Activated CD4-positive, alpha-beta memory T cell treated with anti-CD3 and anti-CD28 coated beads, Interleukin-2, amount 10 ng/mL, durations not matched to agents 7 days and 5 days (primary cell): ENCODE measurements around the gene CYP27C1. TPM values are rescaled to one million over a fixed set of nuclear protein-coding genes. Genes with fewer than 3 reads are reported as not detected.
"Not testable (repeated sequence)": the region's sequence is repeated elsewhere in the genome, so short reads cannot be mapped to it uniquely, and the experiment has no call there.

Source experiments
- CTCF ChIA-PET: fragments of 350-600 bp; sonication (Branson Sonifier 250); formaldehyde crosslinking; loops from one replicate; lab custom pipeline; 2021; ENCODE audit warnings: antibody characterized with exemption, inconsistent platforms; lab: Charles Lee
- POLR2A ChIA-PET: fragments of 350-600 bp; sonication (Branson Sonifier 250); formaldehyde crosslinking; loops from one replicate; lab custom pipeline; 2021; ENCODE audit warnings: antibody characterized with exemption; lab: Charles Lee
- DNase-seq: peaks from one replicate; pipeline ENCODE4 v3.0.0-alpha.2; 2020
- H3K27ac Mint-ChIP-seq: one replicate; pipeline ENCODE4 v1.8.0; 2021; ENCODE audit warnings: mild to moderate bottlenecking, mixed read lengths
- H3K27me3 Mint-ChIP-seq: one replicate; pipeline ENCODE4 v1.8.0; 2021; ENCODE audit warnings: mixed read lengths
- H3K36me3 Mint-ChIP-seq: one replicate; pipeline ENCODE4 v1.8.0; 2021; ENCODE audit warnings: low read depth, mixed read lengths
- H3K4me1 Mint-ChIP-seq: one replicate; pipeline ENCODE4 v1.8.0; 2021; ENCODE audit warnings: mixed read lengths
- H3K4me3 Mint-ChIP-seq: one replicate; pipeline ENCODE4 v1.8.0; 2021; ENCODE audit warnings: mild to moderate bottlenecking, mixed read lengths
- H3K9me3 Mint-ChIP-seq: one replicate; pipeline ENCODE4 v1.8.0; 2021; ENCODE audit warnings: mixed read lengths
- total RNA-seq, 2 experiments: library from RNA; stranded (reverse); gene quantifications; one replicate each; pipeline ENCODE4 v1.2.3, GENCODE V29; 2021

CYP27C1 gene, protein sequence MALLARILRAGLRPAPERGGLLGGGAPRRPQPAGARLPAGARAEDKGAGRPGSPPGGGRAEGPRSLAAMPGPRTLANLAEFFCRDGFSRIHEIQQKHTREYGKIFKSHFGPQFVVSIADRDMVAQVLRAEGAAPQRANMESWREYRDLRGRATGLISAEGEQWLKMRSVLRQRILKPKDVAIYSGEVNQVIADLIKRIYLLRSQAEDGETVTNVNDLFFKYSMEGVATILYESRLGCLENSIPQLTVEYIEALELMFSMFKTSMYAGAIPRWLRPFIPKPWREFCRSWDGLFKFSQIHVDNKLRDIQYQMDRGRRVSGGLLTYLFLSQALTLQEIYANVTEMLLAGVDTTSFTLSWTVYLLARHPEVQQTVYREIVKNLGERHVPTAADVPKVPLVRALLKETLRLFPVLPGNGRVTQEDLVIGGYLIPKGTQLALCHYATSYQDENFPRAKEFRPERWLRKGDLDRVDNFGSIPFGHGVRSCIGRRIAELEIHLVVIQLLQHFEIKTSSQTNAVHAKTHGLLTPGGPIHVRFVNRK
- total RNA-seq: not detected

DNA sequence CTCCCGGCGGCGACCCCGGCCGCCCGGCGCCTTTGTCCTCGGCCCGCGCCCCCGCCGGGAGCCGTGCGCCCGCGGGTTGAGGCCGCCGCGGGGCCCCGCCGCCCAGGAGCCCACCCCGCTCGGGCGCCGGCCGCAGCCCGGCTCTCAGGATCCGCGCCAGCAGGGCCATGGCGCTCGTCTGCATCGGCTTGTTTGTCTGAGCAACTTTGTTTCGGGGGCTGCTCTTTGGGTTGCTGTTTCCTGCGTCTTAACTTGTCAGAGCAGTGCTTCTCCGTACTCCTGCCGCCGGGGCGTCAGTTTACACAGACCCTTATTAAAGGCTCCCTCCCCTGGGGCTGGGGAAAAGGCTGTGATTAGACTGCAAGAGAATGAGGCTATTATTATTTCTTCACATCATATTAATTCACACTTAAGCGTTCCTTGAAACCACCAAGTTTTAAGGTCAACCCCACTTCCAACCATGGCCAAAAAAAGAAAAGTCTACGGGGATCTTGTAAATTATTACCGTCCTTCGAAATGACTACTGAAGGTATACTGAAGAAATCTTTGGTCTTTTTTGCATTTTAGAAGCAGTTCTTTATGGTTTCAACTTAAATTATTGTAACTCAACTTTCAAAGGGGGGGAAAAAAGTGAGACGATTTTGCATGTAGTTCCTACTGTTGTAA lies at the start of gene CYP27C1:
Gene CYP27C1, minus strand, starts transcription at position 198 of the 666 bp plus-strand sequence. Its CDS starts 29 bp downstream, at position 169.
- Mint-ChIP-seq H3K36me3 (peaks cover 4% of the 10 kb centered on the region), H3K4me1 (peaks cover 13% of the 10 kb centered on the region), H3K27ac (no peak within 1 kb of the TSS), H3K4me3 (peak within 1 kb of the TSS; percentile 61), H3K27me3 (peaks cover 64% of the 10 kb centered on the region), H3K9me3 (no peaks in the 10 kb centered on the region)
- no peak for DNase-seq
- POLR2A ChIA-PET: no interaction called here
- CTCF ChIA-PET: no interaction called here

DNA sequence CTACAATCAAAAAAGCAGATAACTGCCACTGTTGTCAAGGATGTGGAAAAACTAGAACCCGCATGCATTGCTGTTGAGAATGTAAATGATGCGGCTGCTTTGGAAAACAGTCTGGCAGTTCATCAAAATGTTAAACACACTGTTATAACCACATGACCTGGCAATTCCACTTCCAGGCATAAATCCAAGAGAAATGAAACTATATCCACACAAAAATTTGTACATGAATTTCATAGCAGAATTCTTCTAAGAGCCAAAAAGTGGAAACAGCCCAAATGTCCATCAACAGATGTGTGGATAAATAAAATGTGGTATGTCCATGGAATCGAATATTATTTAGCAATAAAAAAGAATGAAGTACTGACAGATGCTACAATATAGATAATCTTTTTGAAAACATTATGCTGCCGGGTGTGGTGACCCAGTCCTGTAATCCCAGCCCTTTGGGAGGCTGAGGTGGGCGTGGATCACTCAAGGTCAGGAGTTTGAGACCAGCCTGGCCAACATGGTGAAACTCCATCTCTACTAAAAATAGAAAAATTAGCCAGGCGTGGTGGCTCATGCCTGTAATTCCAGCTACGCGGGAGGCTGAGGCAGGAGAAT lies 41.8 kb upstream of the CYP27C1 start:
- POLR2A ChIA-PET: no interaction called here
- Mint-ChIP-seq H3K9me3 (no peaks in the 10 kb centered on the region), H3K27ac (no peak overlapping the region), H3K4me1 (no peaks in the 10 kb centered on the region), H3K27me3 (no peaks in the 10 kb centered on the region), H3K4me3 (no peak overlapping the region), H3K36me3 (peaks cover 61% of the 10 kb centered on the region)
- no peak for DNase-seq
- CTCF ChIA-PET: no interaction called here

DNA sequence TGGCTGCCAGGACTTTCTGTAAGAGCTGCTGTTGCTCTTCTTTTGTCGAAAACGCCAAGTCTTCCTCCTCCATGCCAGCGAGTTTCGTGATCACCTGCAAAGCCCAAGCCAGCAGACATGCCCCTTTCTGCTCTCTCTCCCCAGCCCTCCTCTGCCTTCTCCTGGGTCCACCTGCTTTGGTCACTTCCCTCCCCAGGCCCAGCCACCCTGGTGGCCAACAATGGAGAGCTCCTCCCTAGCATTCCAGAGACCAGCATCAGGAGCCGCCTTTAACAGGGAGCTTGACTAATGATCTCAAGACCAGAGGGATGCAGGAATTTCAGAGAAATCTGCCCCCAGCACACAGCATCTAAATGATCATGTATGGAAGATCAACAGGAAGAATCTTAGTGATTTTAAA lies 39.3 kb upstream of the CYP27C1 start:
- Mint-ChIP-seq H3K36me3 (peaks cover 66% of the 10 kb centered on the region), H3K4me3 (no peak overlapping the region), H3K4me1 (peaks cover 2% of the 10 kb centered on the region), H3K27me3 (no peaks in the 10 kb centered on the region), H3K9me3 (no peaks in the 10 kb centered on the region), H3K27ac (no peak overlapping the region)
- ChIA-PET POLR2A (no interaction called here), CTCF (interaction anchor here (0.6 kb wide), 1 partner anchor 306 kb away, joined by 3 read pairs; no protein-coding TSS in a partner anchor)
- DNase-seq: no peak

DNA sequence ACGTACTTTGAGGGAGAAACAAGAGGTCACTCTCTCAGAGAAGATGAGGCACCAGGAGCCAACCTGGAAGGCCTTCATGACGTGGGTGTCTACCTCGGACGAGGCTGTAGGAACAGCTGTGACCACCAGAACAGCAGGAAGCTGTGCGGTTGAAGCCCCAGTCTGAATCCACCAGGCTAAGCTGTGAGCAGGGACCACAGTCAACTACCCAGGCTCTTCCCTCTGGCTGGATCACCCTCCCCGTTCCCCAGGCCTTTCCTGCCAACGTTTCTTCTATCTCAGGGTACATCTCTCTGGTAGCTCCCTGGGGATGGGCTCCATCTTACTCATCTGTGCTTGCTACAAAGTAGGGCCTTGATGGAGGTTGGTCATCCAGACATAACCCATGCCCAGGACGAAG lies 36.8 kb upstream of the CYP27C1 start:
- Mint-ChIP-seq H3K9me3 (no peaks in the 10 kb centered on the region), H3K4me1 (peaks cover 3% of the 10 kb centered on the region), H3K27ac (peak overlapping the region; percentile 61), H3K36me3 (peaks cover 59% of the 10 kb centered on the region), H3K27me3 (no peaks in the 10 kb centered on the region), H3K4me3 (no peak overlapping the region)
- CTCF ChIA-PET: no interaction called here
- POLR2A ChIA-PET: no interaction called here
- DNase-seq: no peak

DNA sequence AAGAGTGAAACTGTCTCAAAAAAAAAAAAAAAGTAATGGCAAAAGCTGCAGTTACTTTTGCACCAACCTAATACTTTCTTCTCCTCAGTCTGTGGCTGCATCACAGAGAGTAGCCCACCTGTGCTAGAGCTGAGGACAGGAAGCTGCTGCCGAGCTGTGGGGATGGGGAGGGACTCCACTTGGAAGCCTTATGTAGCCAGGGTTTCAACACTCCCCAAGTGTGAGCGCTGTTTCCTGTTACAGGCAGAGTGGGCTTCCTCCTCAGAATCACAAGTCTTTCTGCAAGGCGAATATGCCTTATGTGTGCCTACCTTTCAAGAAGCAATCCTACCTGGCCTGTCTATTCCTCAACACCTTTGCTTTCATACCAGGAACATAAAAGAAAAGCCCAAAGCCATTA lies 36.3 kb upstream of the CYP27C1 start:
- no peak overlapping the region for H3K27ac Mint-ChIP-seq
- H3K4me1 Mint-ChIP-seq: peaks cover 3% of the 10 kb centered on the region
- H3K27me3 Mint-ChIP-seq: no peaks in the 10 kb centered on the region
- POLR2A ChIA-PET: no interaction called here
- DNase-seq: no peak
- no peak overlapping the region for H3K4me3 Mint-ChIP-seq
- H3K9me3 Mint-ChIP-seq: no peaks in the 10 kb centered on the region
- peaks cover 54% of the 10 kb centered on the region for H3K36me3 Mint-ChIP-seq
- CTCF ChIA-PET: no interaction called here

DNA sequence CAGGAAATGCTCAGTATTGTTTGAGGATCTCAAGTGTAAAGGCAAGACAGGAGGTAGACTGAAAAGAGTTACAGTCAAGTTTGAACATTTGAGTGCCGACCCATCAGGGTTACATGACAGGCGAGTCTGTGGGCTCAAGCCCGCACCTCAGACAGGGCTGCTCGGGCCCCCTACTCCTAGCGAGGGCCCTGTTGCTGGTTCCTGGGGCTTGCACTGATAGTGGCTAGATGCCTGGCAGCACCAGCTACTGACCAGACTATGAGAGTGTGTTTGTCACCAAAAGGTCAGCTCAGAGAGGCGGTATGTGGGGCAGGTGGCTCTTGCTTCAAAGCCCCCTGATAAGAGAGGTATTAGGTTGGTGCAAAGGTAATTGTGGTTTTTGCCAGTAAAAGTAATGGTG lies 35.6 kb upstream of the CYP27C1 start:
- Mint-ChIP-seq H3K27me3 (no peaks in the 10 kb centered on the region), H3K36me3 (peaks cover 49% of the 10 kb centered on the region), H3K9me3 (no peaks in the 10 kb centered on the region), H3K4me1 (peaks cover 3% of the 10 kb centered on the region), H3K4me3 (no peak overlapping the region), H3K27ac (no peak overlapping the region)
- ChIA-PET CTCF (no interaction called here), POLR2A (no interaction called here)
- no peak for DNase-seq

DNA sequence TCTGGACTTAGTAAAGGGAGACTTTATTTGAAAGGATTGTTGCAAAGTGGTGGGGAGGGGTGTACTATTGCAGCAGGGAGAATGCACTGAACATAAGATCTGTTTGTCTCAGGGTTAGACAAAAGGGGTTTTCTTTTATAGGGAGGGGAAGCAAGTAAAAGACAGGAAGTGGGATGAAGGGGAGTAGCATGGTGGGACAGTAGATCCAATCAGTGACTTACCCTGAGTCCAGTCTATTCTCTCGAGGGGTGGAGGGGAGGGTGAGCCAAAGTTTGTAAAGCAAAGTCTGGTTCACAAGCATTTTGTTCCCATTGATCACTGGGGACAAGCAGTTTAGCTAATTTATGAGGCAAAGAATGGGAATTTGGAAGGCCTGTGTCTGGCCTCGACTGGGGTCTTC lies 35.0 kb upstream of the CYP27C1 start:
- ChIA-PET CTCF (no interaction called here), POLR2A (no interaction called here)
- H3K27ac Mint-ChIP-seq: no peak overlapping the region
- H3K36me3 Mint-ChIP-seq: peaks cover 44% of the 10 kb centered on the region
- DNase-seq: no peak
- peaks cover 3% of the 10 kb centered on the region for H3K4me1 Mint-ChIP-seq
- H3K9me3 Mint-ChIP-seq: no peaks in the 10 kb centered on the region
- no peaks in the 10 kb centered on the region for H3K27me3 Mint-ChIP-seq
- H3K4me3 Mint-ChIP-seq: no peak overlapping the region

DNA sequence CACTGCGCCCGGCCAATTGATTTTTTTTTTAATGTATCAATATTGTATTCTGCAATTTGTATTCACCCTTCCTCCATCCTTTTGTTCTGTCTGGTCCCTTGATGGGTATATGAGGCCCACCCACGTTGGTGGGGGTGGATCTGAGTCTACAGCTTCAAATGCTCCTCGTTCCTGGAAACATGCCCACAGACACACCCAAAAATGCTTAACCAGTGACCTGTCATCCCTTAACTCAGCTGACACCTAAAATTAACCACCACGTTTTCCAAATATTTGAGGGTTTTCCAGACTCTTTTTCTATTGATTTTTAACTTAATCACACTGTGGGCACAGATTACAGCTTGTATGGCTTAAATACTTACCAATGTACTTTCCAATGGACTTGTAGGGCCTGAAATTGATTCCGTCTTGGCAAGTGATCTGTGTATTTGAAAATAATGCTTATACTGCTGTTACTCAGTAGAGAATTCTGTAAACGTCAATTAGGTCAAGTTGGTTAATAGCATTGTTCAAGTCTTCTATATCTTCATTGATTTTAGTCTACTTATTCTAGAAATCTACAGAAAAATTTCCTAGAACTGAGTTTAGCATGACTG lies 34.4 kb upstream of the CYP27C1 start:
- POLR2A ChIA-PET: no interaction called here
- Mint-ChIP-seq H3K4me3 (no peak overlapping the region), H3K9me3 (no peaks in the 10 kb centered on the region), H3K4me1 (peaks cover 3% of the 10 kb centered on the region), H3K27me3 (no peaks in the 10 kb centered on the region), H3K27ac (no peak overlapping the region), H3K36me3 (peaks cover 38% of the 10 kb centered on the region)
- DNase-seq: no peak
- CTCF ChIA-PET: no interaction called here

DNA sequence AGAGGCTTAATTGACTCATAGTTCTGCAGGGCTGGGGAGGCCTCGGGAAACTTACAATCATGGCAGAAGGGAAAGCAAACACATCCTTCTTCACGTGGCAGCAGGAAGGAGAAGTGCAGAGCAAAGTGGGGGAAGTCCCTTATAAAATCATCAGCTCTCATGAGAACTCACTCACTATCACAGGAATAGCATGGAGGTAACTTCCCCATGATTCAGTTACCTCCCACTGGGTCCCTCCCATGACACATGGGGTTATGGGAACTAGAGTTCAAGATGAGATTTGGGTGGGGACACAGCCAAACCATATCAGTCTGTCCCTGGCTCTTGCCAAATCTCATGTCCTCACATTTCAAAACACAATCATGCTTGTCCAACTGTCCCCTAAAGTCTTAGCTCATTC lies 21.1 kb upstream of the CYP27C1 start:
- H3K27ac Mint-ChIP-seq, H3K36me3 Mint-ChIP-seq, H3K4me1 Mint-ChIP-seq, CTCF ChIA-PET, DNase-seq, H3K4me3 Mint-ChIP-seq, H3K27me3 Mint-ChIP-seq, POLR2A ChIA-PET: not testable (repeated sequence)
- H3K9me3 Mint-ChIP-seq: peaks cover 29% of the 10 kb centered on the region

DNA sequence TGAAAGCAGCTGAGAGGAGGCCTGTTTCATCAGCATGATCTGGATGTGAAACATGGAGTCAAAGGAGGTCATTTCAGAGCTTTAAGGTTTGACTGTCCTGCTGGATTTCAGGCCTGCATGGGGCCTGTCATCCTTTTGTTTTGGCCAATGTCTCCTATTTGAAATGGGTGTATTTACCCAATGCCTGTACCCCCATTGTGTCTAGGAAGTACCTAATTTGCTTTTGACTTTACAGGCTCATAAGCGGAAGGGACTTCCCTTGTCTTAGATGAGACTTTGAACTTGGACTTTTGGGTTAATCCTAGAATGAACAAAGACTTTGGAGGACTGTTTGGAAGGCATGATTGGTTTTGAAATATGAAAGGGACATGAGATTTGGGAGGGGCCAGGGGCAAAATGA lies 19.3 kb upstream of the CYP27C1 start:
- Mint-ChIP-seq H3K4me1 (no peaks in the 10 kb centered on the region), H3K27me3 (peaks cover 5% of the 10 kb centered on the region), H3K27ac (no peak overlapping the region), H3K36me3 (no peaks in the 10 kb centered on the region), H3K4me3 (no peak overlapping the region), H3K9me3 (peaks cover 29% of the 10 kb centered on the region)
- DNase-seq: no peak
- CTCF ChIA-PET: no interaction called here
- POLR2A ChIA-PET: no interaction called here

DNA sequence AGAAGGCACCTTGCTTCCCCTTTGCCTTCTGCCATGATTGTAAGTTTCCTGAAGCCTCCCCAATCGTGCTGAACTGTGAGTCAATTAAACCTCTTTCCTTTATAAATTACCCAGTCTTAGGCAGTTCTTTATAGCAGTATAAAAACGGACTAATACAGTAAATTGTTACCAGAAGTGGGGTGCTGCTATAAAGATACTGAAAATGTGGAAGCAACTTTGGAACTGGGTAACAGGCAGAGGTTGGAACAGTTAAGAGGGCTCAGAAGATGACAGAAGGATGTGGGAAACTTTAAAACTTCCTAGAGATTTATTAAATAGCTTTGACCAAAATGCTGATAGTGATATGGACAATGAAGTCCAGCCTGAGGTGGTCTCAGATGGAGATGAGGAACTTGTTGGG lies 17.7 kb upstream of the CYP27C1 start:
- H3K36me3 Mint-ChIP-seq, H3K27ac Mint-ChIP-seq, H3K4me1 Mint-ChIP-seq, DNase-seq, H3K27me3 Mint-ChIP-seq, CTCF ChIA-PET, POLR2A ChIA-PET, H3K4me3 Mint-ChIP-seq: not testable (repeated sequence)
- peaks cover 29% of the 10 kb centered on the region for H3K9me3 Mint-ChIP-seq

DNA sequence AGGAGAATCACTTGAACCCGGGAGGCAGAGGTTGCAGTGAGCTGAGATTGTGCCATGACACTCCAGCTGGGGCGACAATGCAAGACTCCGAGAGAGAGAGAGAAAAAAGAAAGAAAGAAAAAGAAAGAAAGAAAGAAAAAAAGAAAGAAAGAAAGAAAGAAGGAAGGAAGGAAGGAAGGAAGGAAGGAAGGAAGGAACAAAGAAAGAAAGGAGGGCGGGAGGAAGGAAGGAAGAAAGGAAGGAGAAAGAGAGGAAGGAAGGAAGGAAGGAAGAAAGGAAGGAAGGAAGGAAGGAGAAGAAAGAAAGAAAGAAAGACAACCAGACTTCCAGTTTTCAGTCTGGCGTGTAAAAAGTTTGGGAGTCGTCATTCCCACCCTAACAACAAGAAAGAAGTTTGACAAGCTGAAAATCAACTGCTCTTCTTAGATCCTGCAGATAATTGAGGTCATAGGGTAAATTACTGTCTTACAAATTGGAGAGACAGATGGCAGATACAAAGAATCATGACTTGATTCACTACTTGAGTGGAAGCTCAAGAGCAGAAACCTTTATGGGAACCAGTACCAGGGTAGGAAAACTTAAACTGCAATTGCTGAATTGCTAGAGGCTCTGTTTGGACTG lies 15.1 kb upstream of the CYP27C1 start:
- H3K4me3 Mint-ChIP-seq: no peak overlapping the region
- H3K4me1 Mint-ChIP-seq: no peaks in the 10 kb centered on the region
- ChIA-PET CTCF (no interaction called here), POLR2A (no interaction called here)
- H3K27ac Mint-ChIP-seq: no peak overlapping the region
- H3K36me3 Mint-ChIP-seq: no peaks in the 10 kb centered on the region
- no peak for DNase-seq
- peaks cover 16% of the 10 kb centered on the region for H3K9me3 Mint-ChIP-seq
- H3K27me3 Mint-ChIP-seq: no peaks in the 10 kb centered on the region

DNA sequence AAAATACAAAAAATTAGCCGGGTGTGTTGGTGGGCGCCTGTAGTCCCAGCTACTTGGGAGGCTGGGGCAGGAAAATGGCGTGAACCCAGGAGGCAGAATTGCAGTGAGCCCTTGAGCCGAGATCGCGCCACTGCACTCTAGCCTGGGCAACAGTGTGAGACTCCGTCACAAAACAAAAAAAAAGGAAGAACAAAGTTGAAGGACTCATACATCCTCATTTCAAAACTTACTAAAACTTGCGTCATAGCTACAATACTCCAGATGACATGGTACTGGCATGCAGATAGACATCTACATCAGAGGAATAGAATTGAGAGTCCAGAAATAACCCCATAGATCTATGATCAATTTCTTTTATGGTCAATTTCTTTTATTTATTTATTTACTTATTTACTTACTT lies 13.6 kb upstream of the CYP27C1 start:
- Mint-ChIP-seq H3K4me1 (no peaks in the 10 kb centered on the region), H3K9me3 (peaks cover 11% of the 10 kb centered on the region), H3K4me3 (no peak overlapping the region), H3K36me3 (no peaks in the 10 kb centered on the region), H3K27me3 (no peaks in the 10 kb centered on the region), H3K27ac (no peak overlapping the region)
- ChIA-PET POLR2A (no interaction called here), CTCF (no interaction called here)
- DNase-seq: no peak
